Measurements from ENCODE around the gene CEMIP.

- no peak for TF ChIP-seq GABPA (IDR thresholded peaks at IDR 0.05; ENCODE audit: low read depth)
- TF ChIP-seq JUND (IDR thresholded peaks at IDR 0.05): no peak
- TF ChIP-seq, protein P1, sequence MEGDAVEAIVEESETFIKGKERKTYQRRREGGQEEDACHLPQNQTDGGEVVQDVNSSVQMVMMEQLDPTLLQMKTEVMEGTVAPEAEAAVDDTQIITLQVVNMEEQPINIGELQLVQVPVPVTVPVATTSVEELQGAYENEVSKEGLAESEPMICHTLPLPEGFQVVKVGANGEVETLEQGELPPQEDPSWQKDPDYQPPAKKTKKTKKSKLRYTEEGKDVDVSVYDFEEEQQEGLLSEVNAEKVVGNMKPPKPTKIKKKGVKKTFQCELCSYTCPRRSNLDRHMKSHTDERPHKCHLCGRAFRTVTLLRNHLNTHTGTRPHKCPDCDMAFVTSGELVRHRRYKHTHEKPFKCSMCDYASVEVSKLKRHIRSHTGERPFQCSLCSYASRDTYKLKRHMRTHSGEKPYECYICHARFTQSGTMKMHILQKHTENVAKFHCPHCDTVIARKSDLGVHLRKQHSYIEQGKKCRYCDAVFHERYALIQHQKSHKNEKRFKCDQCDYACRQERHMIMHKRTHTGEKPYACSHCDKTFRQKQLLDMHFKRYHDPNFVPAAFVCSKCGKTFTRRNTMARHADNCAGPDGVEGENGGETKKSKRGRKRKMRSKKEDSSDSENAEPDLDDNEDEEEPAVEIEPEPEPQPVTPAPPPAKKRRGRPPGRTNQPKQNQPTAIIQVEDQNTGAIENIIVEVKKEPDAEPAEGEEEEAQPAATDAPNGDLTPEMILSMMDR (IDR thresholded peaks at IDR 0.05): no peak
- TF ChIP-seq RCOR1 (IDR thresholded peaks at IDR 0.05; ENCODE audit: low read length): no peak
- no peak for TF ChIP-seq RAD21 (IDR thresholded peaks at IDR 0.05; ENCODE audit: low read length)
- TF ChIP-seq CHD2 (IDR thresholded peaks at IDR 0.05; ENCODE audit: low read length, partially characterized antibody): no peak
- TF ChIP-seq, protein P2, sequence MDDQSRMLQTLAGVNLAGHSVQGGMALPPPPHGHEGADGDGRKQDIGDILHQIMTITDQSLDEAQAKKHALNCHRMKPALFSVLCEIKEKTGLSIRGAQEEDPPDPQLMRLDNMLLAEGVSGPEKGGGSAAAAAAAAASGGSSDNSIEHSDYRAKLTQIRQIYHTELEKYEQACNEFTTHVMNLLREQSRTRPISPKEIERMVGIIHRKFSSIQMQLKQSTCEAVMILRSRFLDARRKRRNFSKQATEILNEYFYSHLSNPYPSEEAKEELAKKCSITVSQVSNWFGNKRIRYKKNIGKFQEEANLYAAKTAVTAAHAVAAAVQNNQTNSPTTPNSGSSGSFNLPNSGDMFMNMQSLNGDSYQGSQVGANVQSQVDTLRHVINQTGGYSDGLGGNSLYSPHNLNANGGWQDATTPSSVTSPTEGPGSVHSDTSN (IDR thresholded peaks at IDR 0.05): no peak
- TF ChIP-seq ZBTB33 (IDR thresholded peaks at IDR 0.05; ENCODE audit: borderline replicate concordance, low read depth): no peak
- no peak for TF ChIP-seq MAX (IDR thresholded peaks at IDR 0.05; ENCODE audit: low read depth)
- no peak for TF ChIP-seq EP300 (IDR thresholded peaks at IDR 0.05; ENCODE audit: borderline replicate concordance in 1 of 2, low read depth in 1 of 2, low read length in 1 of 2)
- TF ChIP-seq YY1 (IDR thresholded peaks at IDR 0.05; ENCODE audit: low read depth): no peak
- no peak for TF ChIP-seq FOXJ3 (CRISPR knock-in tag; IDR thresholded peaks at IDR 0.05)
These were observed 37.1 kb upstream of the CEMIP start for GRCh38 chr15:80742081-80742480.
